Effector memory CD8-positive, alpha-beta T cell (primary cell): Measurements from ENCODE around the gene WDR54.

Experiments used
- ATAC-seq: fragments of 150-1000 bp; cut with Tn5 transposase; replicated peaks from 2 replicates; pipeline ENCODE4 v1.10.0; 2021; ENCODE audit warnings: mild to moderate bottlenecking, moderate library complexity
- DNase-seq, 3 experiments: peaks; one replicate each; pipeline ENCODE4 v3.0.0; 2021
- H3K27ac Mint-ChIP-seq, 2 donors: one replicate each; pipeline ENCODE4 v1.8.0; 2022; ENCODE audit warnings: mild to moderate bottlenecking in 2 of 2, mixed read lengths in 2 of 2, moderate library complexity in 2 of 2
- H3K27me3 Mint-ChIP-seq, 2 donors: one replicate each; pipeline ENCODE4 v1.8.0; 2022; ENCODE audit warnings: mixed read lengths in 2 of 2
- H3K36me3 Mint-ChIP-seq: one replicate; pipeline ENCODE4 v1.8.0; 2022; ENCODE audit warnings: mild to moderate bottlenecking, moderate library complexity, mixed read lengths; ENCODE audit not compliant: insufficient read depth
- H3K4me1 Mint-ChIP-seq, 2 donors: one replicate each; pipeline ENCODE4 v1.8.0; 2022; ENCODE audit warnings: low read depth in 2 of 2, mixed read lengths in 2 of 2
- H3K4me3 Mint-ChIP-seq, 2 donors: one replicate each; pipeline ENCODE4 v1.8.0; 2022; ENCODE audit warnings: mild to moderate bottlenecking in 2 of 2, mixed read lengths in 2 of 2, moderate library complexity in 2 of 2
- H3K9me3 Mint-ChIP-seq, 2 donors: one replicate each; pipeline ENCODE4 v1.8.0; 2022; ENCODE audit warnings: mixed read lengths in 2 of 2

The WDR54 gene

GRCh38 chr2:74390606-74391005, 30.9 kb upstream of the WDR54 start:
- Mint-ChIP-seq H3K36me3 (peaks cover 3% of the 10 kb centered on the region), H3K27me3 (peaks cover 6 to 10% of the 10 kb centered on the region in 2 donors), H3K27ac (peak overlapping the region in 1 of 2 donors; percentile 99), H3K9me3 (no peaks in the 10 kb centered on the region), H3K4me3 (peak overlapping the region in 1 of 2 donors; percentile 90), H3K4me1 (peaks cover 2 to 5% of the 10 kb centered on the region in 2 donors)
- ATAC-seq (no peak), DNase-seq (no peak)

GRCh38 chr2:74391209-74391579, 30.3 kb upstream of the WDR54 start:
- ATAC-seq (peak; percentile 34), DNase-seq (no peak)
- H3K4me1 Mint-ChIP-seq, result peaks cover 2 to 5% of the 10 kb centered on the region in 2 donors
- peaks cover 3% of the 10 kb centered on the region for H3K36me3 Mint-ChIP-seq
- peak overlapping the region; percentile 98 to 99 for H3K27ac Mint-ChIP-seq
- no peaks in the 10 kb centered on the region for H3K9me3 Mint-ChIP-seq
- H3K27me3 Mint-ChIP-seq, result peaks cover 6 to 10% of the 10 kb centered on the region in 2 donors
- peak overlapping the region in 1 of 2 donors; percentile 90 for H3K4me3 Mint-ChIP-seq

GRCh38 chr2:74391580-74392448, 29.7 kb upstream of the WDR54 start:
- ATAC-seq, result peak; percentile 85
- peaks cover 6 to 10% of the 10 kb centered on the region in 2 donors for H3K27me3 Mint-ChIP-seq
- H3K36me3 Mint-ChIP-seq, result peaks cover 3% of the 10 kb centered on the region
- H3K27ac Mint-ChIP-seq, result peak overlapping the region; percentile 98 to 99
- H3K4me1 Mint-ChIP-seq, result peaks cover 2 to 5% of the 10 kb centered on the region in 2 donors
- peak; percentile 96 to 97 (median 96) for DNase-seq
- no peaks in the 10 kb centered on the region for H3K9me3 Mint-ChIP-seq
- H3K4me3 Mint-ChIP-seq, result peak overlapping the region in 1 of 2 donors; percentile 90

GRCh38 chr2:74392449-74392743, 29.1 kb upstream of the WDR54 start:
- Mint-ChIP-seq H3K27me3 (peaks cover 6 to 10% of the 10 kb centered on the region in 2 donors), H3K4me3 (no peak overlapping the region), H3K36me3 (peaks cover 3% of the 10 kb centered on the region), H3K9me3 (no peaks in the 10 kb centered on the region), H3K4me1 (peaks cover 2 to 5% of the 10 kb centered on the region in 2 donors), H3K27ac (peak overlapping the region; percentile 98 to 99)
- no peak for ATAC-seq
- no peak for DNase-seq

- no peak overlapping the region for H3K27ac Mint-ChIP-seq
- no peak for ATAC-seq
- no peak for DNase-seq
- H3K36me3 Mint-ChIP-seq, result peaks cover 3% of the 10 kb centered on the region
- peaks cover 6 to 10% of the 10 kb centered on the region in 2 donors for H3K27me3 Mint-ChIP-seq
- H3K4me1 Mint-ChIP-seq, result peaks cover 2 to 5% of the 10 kb centered on the region in 2 donors
- H3K9me3 Mint-ChIP-seq, result no peaks in the 10 kb centered on the region
- H3K4me3 Mint-ChIP-seq, result no peak overlapping the region
These were observed 28.0 kb upstream of the WDR54 start for GRCh38 chr2:74393525-74393924.

GRCh38 chr2:74396149-74396548, 25.4 kb upstream of the WDR54 start:
- Mint-ChIP-seq H3K27ac (no peak overlapping the region), H3K4me1 (peaks cover 0 to 2% of the 10 kb centered on the region in 2 donors)

GRCh38 chr2:74399785-74400184, 21.7 kb upstream of the WDR54 start:
- Mint-ChIP-seq H3K4me3 (no peak overlapping the region), H3K4me1 (no peaks in the 10 kb centered on the region), H3K9me3 (no peaks in the 10 kb centered on the region), H3K36me3 (no peaks in the 10 kb centered on the region), H3K27me3 (peaks cover 17 to 23% of the 10 kb centered on the region in 2 donors), H3K27ac (no peak overlapping the region)
- ATAC-seq (peak; percentile 70), DNase-seq (peak in 2 of 3 experiments; percentile 17 to 36)

More at GRCh38 chr2:74396149-74396548, 25.4 kb upstream of the WDR54 start:
- Mint-ChIP-seq H3K27me3 (peaks cover 14 to 21% of the 10 kb centered on the region in 2 donors), H3K36me3 (peaks cover 3% of the 10 kb centered on the region), H3K9me3 (no peaks in the 10 kb centered on the region), H3K4me3 (no peak overlapping the region)
- no peak for DNase-seq
- ATAC-seq, result no peak

GRCh38 chr2:74401891-74402290, 19.6 kb upstream of the WDR54 start:
- no peaks in the 10 kb centered on the region for H3K9me3 Mint-ChIP-seq
- ATAC-seq (no peak), DNase-seq (no peak)
- no peak overlapping the region for H3K4me3 Mint-ChIP-seq
- no peak overlapping the region for H3K27ac Mint-ChIP-seq
- H3K36me3 Mint-ChIP-seq, result no peaks in the 10 kb centered on the region
- H3K4me1 Mint-ChIP-seq, result no peaks in the 10 kb centered on the region
- peaks cover 10 to 17% of the 10 kb centered on the region in 2 donors for H3K27me3 Mint-ChIP-seq

- ATAC-seq (no peak), DNase-seq (no peak)
- Mint-ChIP-seq H3K36me3 (no peaks in the 10 kb centered on the region), H3K4me1 (no peaks in the 10 kb centered on the region), H3K27me3 (peaks cover 18 to 33% of the 10 kb centered on the region in 2 donors), H3K27ac (no peak overlapping the region), H3K9me3 (no peaks in the 10 kb centered on the region), H3K4me3 (no peak overlapping the region)
These were observed 15.5 kb upstream of the WDR54 start for GRCh38 chr2:74406035-74406434.

- H3K36me3 Mint-ChIP-seq, result no peaks in the 10 kb centered on the region
- DNase-seq (no peak), ATAC-seq (no peak)
- peaks cover 10 to 49% of the 10 kb centered on the region in 2 donors for H3K27me3 Mint-ChIP-seq
- H3K4me1 Mint-ChIP-seq, result no peaks in the 10 kb centered on the region
- no peak overlapping the region for H3K4me3 Mint-ChIP-seq
- H3K27ac Mint-ChIP-seq, result no peak overlapping the region
- no peaks in the 10 kb centered on the region for H3K9me3 Mint-ChIP-seq
These were observed 13.8 kb upstream of the WDR54 start for GRCh38 chr2:74407682-74408081.

- DNase-seq, result no peak
- Mint-ChIP-seq H3K27me3 (peaks cover 18 to 62% of the 10 kb centered on the region in 2 donors), H3K4me3 (no peak overlapping the region), H3K27ac (no peak overlapping the region), H3K4me1 (peaks cover 0 to 5% of the 10 kb centered on the region in 2 donors), H3K36me3 (no peaks in the 10 kb centered on the region), H3K9me3 (no peaks in the 10 kb centered on the region)
- no peak for ATAC-seq
These were observed 8.4 kb upstream of the WDR54 start for GRCh38 chr2:74413001-74413698.

GRCh38 chr2:74414441-74414840, 7.1 kb upstream of the WDR54 start:
- DNase-seq (no peak), ATAC-seq (no peak)
- no peaks in the 10 kb centered on the region for H3K9me3 Mint-ChIP-seq
- peaks cover 0 to 5% of the 10 kb centered on the region in 2 donors for H3K4me1 Mint-ChIP-seq
- H3K27ac Mint-ChIP-seq, result no peak overlapping the region
- H3K36me3 Mint-ChIP-seq, result no peaks in the 10 kb centered on the region
- peaks cover 14 to 49% of the 10 kb centered on the region in 2 donors for H3K27me3 Mint-ChIP-seq
- peak overlapping the region in 1 of 2 donors; percentile 60 for H3K4me3 Mint-ChIP-seq

- Mint-ChIP-seq H3K27me3 (peaks cover 14 to 44% of the 10 kb centered on the region in 2 donors), H3K27ac (no peak overlapping the region), H3K4me1 (peaks cover 0 to 5% of the 10 kb centered on the region in 2 donors)
These were observed 6.4 kb upstream of the WDR54 start for GRCh38 chr2:74414881-74415761.

More at GRCh38 chr2:74414881-74415761, 6.4 kb upstream of the WDR54 start:
- DNase-seq (no peak), ATAC-seq (peak; percentile 60)
- Mint-ChIP-seq H3K36me3 (no peaks in the 10 kb centered on the region), H3K9me3 (no peaks in the 10 kb centered on the region), H3K4me3 (peak overlapping the region in 1 of 2 donors; percentile 60)
